ENCODE data around the gene KIF15.

DNA sequence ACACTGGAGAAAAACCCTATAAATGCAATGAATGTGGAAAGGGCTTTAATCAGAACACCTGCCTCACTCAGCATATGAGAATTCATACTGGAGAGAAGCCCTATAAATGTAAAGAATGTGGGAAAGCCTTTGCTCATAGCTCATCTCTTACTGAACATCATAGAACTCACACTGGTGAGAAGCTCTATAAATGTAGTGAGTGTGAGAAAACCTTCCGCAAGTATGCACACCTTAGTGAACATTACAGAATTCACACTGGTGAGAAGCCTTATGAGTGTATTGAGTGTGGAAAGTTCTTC, 39.5 kb upstream of the KIF15 start:
- TF ChIP-seq, protein P1, sequence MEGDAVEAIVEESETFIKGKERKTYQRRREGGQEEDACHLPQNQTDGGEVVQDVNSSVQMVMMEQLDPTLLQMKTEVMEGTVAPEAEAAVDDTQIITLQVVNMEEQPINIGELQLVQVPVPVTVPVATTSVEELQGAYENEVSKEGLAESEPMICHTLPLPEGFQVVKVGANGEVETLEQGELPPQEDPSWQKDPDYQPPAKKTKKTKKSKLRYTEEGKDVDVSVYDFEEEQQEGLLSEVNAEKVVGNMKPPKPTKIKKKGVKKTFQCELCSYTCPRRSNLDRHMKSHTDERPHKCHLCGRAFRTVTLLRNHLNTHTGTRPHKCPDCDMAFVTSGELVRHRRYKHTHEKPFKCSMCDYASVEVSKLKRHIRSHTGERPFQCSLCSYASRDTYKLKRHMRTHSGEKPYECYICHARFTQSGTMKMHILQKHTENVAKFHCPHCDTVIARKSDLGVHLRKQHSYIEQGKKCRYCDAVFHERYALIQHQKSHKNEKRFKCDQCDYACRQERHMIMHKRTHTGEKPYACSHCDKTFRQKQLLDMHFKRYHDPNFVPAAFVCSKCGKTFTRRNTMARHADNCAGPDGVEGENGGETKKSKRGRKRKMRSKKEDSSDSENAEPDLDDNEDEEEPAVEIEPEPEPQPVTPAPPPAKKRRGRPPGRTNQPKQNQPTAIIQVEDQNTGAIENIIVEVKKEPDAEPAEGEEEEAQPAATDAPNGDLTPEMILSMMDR (IDR thresholded peaks at IDR 0.05 in 4 of 5, conservative IDR thresholded peaks at IDR 0.05 in 1 of 5), result no peak
- TF ChIP-seq POLR2A (IDR thresholded peaks at IDR 0.05), result no peak

All from gastrocnemius medialis (tissue), 4 donors.